ENCODE measurements around the gene MSH5. TPM values are rescaled to one million over a fixed set of nuclear protein-coding genes. Genes with fewer than 3 reads are reported as not detected.

Gene MSH5
- total RNA-seq, 1 donor from 2014 or later: 48.2 TPM

GRCh38 chr6:31720196-31720770, 19.5 kb upstream of the MSH5 start:
- H3K9me3 Mint-ChIP-seq: no peaks in the 10 kb centered on the region
- no peak for DNase-seq (ENCODE audit: low spot score in 2 of 2, unreplicated experiment in 2 of 2)
- H3K4me3 Mint-ChIP-seq: no peak overlapping the region
- H3K36me3 Mint-ChIP-seq: peaks cover 5% of the 10 kb centered on the region
- no peaks in the 10 kb centered on the region for H3K27me3 Mint-ChIP-seq (ENCODE audit: low read depth)
- H3K27ac Mint-ChIP-seq: peak overlapping the region; percentile 44
- no peak for TF ChIP-seq CTCF (IDR thresholded peaks at IDR 0.05; ENCODE audit: unreplicated experiment)
- peaks cover 26% of the 10 kb centered on the region for H3K4me1 Mint-ChIP-seq

- H3K36me3 Mint-ChIP-seq: peaks cover 15% of the 10 kb centered on the region
- peaks cover 26% of the 10 kb centered on the region for H3K4me1 Mint-ChIP-seq
- no peaks in the 10 kb centered on the region for H3K9me3 Mint-ChIP-seq
- H3K27me3 Mint-ChIP-seq (ENCODE audit: low read depth): no peaks in the 10 kb centered on the region
- no peak for DNase-seq (ENCODE audit: low spot score in 2 of 2, unreplicated experiment in 2 of 2)
- no peak within 1 kb of the TSS for H3K4me3 Mint-ChIP-seq
- peak within 1 kb of the TSS; percentile 14 for H3K27ac Mint-ChIP-seq
- no peak for TF ChIP-seq CTCF (IDR thresholded peaks at IDR 0.05; ENCODE audit: unreplicated experiment)
These were observed 18.3 kb upstream of the MSH5 start, which contains the start of gene LY6G6C for GRCh38 chr6:31721351-31722020. Gene LY6G6C, minus strand, starts transcription at chr6:31721746. Its CDS starts 67 bp downstream, at chr6:31721679.

- Mint-ChIP-seq H3K9me3 (no peaks in the 10 kb centered on the region), H3K4me1 (peaks cover 26% of the 10 kb centered on the region), H3K4me3 (no peak overlapping the region), H3K36me3 (peaks cover 21% of the 10 kb centered on the region), H3K27ac (no peak overlapping the region), H3K27me3 (ENCODE audit: low read depth) (no peaks in the 10 kb centered on the region)
- DNase-seq (ENCODE audit: low spot score in 2 of 2, unreplicated experiment in 2 of 2): no peak
- TF ChIP-seq CTCF (IDR thresholded peaks at IDR 0.05; ENCODE audit: unreplicated experiment): no peak
These were observed 17.6 kb upstream of the MSH5 start for GRCh38 chr6:31722173-31722572.

GRCh38 chr6:31723245-31723979, 16.4 kb upstream of the MSH5 start, which contains the start of gene MPIG6B:
Gene MPIG6B, plus strand, starts transcription at chr6:31723373. Its CDS starts 11 bp downstream, at chr6:31723384.
- Mint-ChIP-seq H3K27me3 (ENCODE audit: low read depth) (no peaks in the 10 kb centered on the region), H3K9me3 (no peaks in the 10 kb centered on the region), H3K4me3 (no peak within 1 kb of the TSS), H3K27ac (peak within 1 kb of the TSS; percentile 47), H3K4me1 (peaks cover 18% of the 10 kb centered on the region), H3K36me3 (peaks cover 28% of the 10 kb centered on the region)
- no peak for DNase-seq (ENCODE audit: low spot score in 2 of 2, unreplicated experiment in 2 of 2)
- TF ChIP-seq CTCF (IDR thresholded peaks at IDR 0.05; ENCODE audit: unreplicated experiment): no peak

- Mint-ChIP-seq H3K4me1 (peaks cover 19% of the 10 kb centered on the region), H3K4me3 (no peak overlapping the region), H3K9me3 (no peaks in the 10 kb centered on the region), H3K36me3 (peaks cover 30% of the 10 kb centered on the region), H3K27ac (peak overlapping the region; percentile 47), H3K27me3 (ENCODE audit: low read depth) (no peaks in the 10 kb centered on the region)
- TF ChIP-seq CTCF (IDR thresholded peaks at IDR 0.05; ENCODE audit: unreplicated experiment): no peak
- no peak for DNase-seq (ENCODE audit: low spot score in 2 of 2, unreplicated experiment in 2 of 2)
These were observed 15.7 kb upstream of the MSH5 start for GRCh38 chr6:31723980-31724691.

All from mesothelial cell of epicardium (in vitro differentiated cells).